Measurements from ENCODE around the gene KLHL30.

KLHL30 gene

GRCh38 chr2:238169048-238169707 is 30.7 kb downstream of the KLHL30 start:
- DNase-seq = peak; percentile 92 to 94
- peak; percentile 53 for TF ChIP-seq POLR2A (IDR thresholded peaks at IDR 0.05; ENCODE audit: low read length)
- TF ChIP-seq GATA1 (IDR thresholded peaks at IDR 0.05; ENCODE audit: low read depth, low read length) = no peak

GRCh38 chr2:238169708-238170251 is 31.3 kb downstream of the KLHL30 start:
- TF ChIP-seq POLR2A (IDR thresholded peaks at IDR 0.05; ENCODE audit: low read length) (peak; percentile 5), GATA1 (IDR thresholded peaks at IDR 0.05; ENCODE audit: low read depth, low read length) (no peak)
- no peak for DNase-seq

GRCh38 chr2:238170386-238171071 is 32.1 kb downstream of the KLHL30 start:
- DNase-seq = peak; percentile 26 to 61
- TF ChIP-seq GATA1 (IDR thresholded peaks at IDR 0.05; ENCODE audit: low read depth, low read length) (no peak), POLR2A (IDR thresholded peaks at IDR 0.05; ENCODE audit: low read length) (no peak)

GRCh38 chr2:238171072-238171431 is 32.6 kb downstream of the KLHL30 start:
- DNase-seq = peak in 1 of 2 experiments; percentile 50

- no peak for TF ChIP-seq POLR2A (IDR thresholded peaks at IDR 0.05; ENCODE audit: low read length)
- no peak for TF ChIP-seq GATA1 (IDR thresholded peaks at IDR 0.05; ENCODE audit: low read depth, low read length)
- DNase-seq = peak in 1 of 2 experiments; percentile 45
Observed at GRCh38 chr2:238171575-238172187, 33.2 kb downstream of the KLHL30 start.

GRCh38 chr2:238172439-238172838 is 34.0 kb downstream of the KLHL30 start:
- DNase-seq = peak in 1 of 2 experiments; percentile 37
- no peak for TF ChIP-seq GATA1 (IDR thresholded peaks at IDR 0.05; ENCODE audit: low read depth, low read length)
- no peak for TF ChIP-seq POLR2A (IDR thresholded peaks at IDR 0.05; ENCODE audit: low read length)

- TF ChIP-seq POLR2A (IDR thresholded peaks at IDR 0.05; ENCODE audit: low read length) = no peak
- TF ChIP-seq GATA1 (IDR thresholded peaks at IDR 0.05; ENCODE audit: low read depth, low read length) = no peak
- peak; percentile 39 to 53 for DNase-seq
Observed at GRCh38 chr2:238173692-238174091, 35.2 kb downstream of the KLHL30 start.

- DNase-seq = peak in 1 of 2 experiments; percentile 37
- TF ChIP-seq GATA1 (IDR thresholded peaks at IDR 0.05; ENCODE audit: low read depth, low read length) (no peak), POLR2A (IDR thresholded peaks at IDR 0.05; ENCODE audit: low read length) (no peak)
Observed at GRCh38 chr2:238174291-238174690, 35.8 kb downstream of the KLHL30 start.

GRCh38 chr2:238174701-238175100 is 36.2 kb downstream of the KLHL30 start:
- peak in 1 of 2 experiments; percentile 37 for DNase-seq
- TF ChIP-seq POLR2A (IDR thresholded peaks at IDR 0.05; ENCODE audit: low read length) (no peak), GATA1 (IDR thresholded peaks at IDR 0.05; ENCODE audit: low read depth, low read length) (no peak)

- TF ChIP-seq POLR2A (IDR thresholded peaks at IDR 0.05; ENCODE audit: low read length) = no peak
- TF ChIP-seq GATA1 (IDR thresholded peaks at IDR 0.05; ENCODE audit: low read depth, low read length) = no peak
- peak; percentile 20 to 33 for DNase-seq
Observed at GRCh38 chr2:238176613-238177012, 38.1 kb downstream of the KLHL30 start.

GRCh38 chr2:238180554-238180953 is 42.1 kb downstream of the KLHL30 start:
- no peak for TF ChIP-seq GATA1 (IDR thresholded peaks at IDR 0.05; ENCODE audit: low read depth, low read length)
- TF ChIP-seq POLR2A (IDR thresholded peaks at IDR 0.05; ENCODE audit: low read length) = no peak
- no peak for DNase-seq

GRCh38 chr2:238182362-238182761 is 43.9 kb downstream of the KLHL30 start:
- DNase-seq = no peak
- TF ChIP-seq GATA1 (IDR thresholded peaks at IDR 0.05; ENCODE audit: low read depth, low read length) (no peak), POLR2A (IDR thresholded peaks at IDR 0.05; ENCODE audit: low read length) (no peak)

- DNase-seq = no peak
Observed at GRCh38 chr2:238183821-238184220, 45.4 kb downstream of the KLHL30 start.

More at GRCh38 chr2:238183821-238184220, 45.4 kb downstream of the KLHL30 start:
- TF ChIP-seq POLR2A (IDR thresholded peaks at IDR 0.05; ENCODE audit: low read length) = no peak
- TF ChIP-seq GATA1 (IDR thresholded peaks at IDR 0.05; ENCODE audit: low read depth, low read length) = no peak
